T-helper 2 cell treated with Interferon-gamma antibody and Interleukin-4, amounts not matched to agents 5 μg/mL and 100 μg/mL, for 36 hours (primary cell): Measurements from ENCODE around the gene COL23A1.

ENCODE experiments used
- DNase-seq: peaks from one replicate; pipeline ENCODE4 v3.0.0; 2021; ENCODE audit warnings: low spot score
- H3K27ac Mint-ChIP-seq: one replicate; pipeline ENCODE4 v1.8.0; 2021; ENCODE audit warnings: mild to moderate bottlenecking, mixed read lengths
- H3K27me3 Mint-ChIP-seq: one replicate; pipeline ENCODE4 v1.8.0; 2021; ENCODE audit warnings: low read depth, mixed read lengths
- H3K36me3 Mint-ChIP-seq: one replicate; pipeline ENCODE4 v1.8.0; 2021; ENCODE audit warnings: low read depth, mixed read lengths
- H3K4me1 Mint-ChIP-seq: one replicate; pipeline ENCODE4 v1.8.0; 2021; ENCODE audit warnings: low read depth, mixed read lengths
- H3K4me3 Mint-ChIP-seq: one replicate; pipeline ENCODE4 v1.8.0; 2022; ENCODE audit warnings: mild to moderate bottlenecking, moderate library complexity, mixed read lengths
- H3K9me3 Mint-ChIP-seq: one replicate; pipeline ENCODE4 v1.8.0; 2021; ENCODE audit warnings: mixed read lengths

Gene COL23A1

GRCh38 chr5:178225174-178225573, 365.0 kb downstream of the COL23A1 start:
- H3K4me3 Mint-ChIP-seq: no peak overlapping the region
- no peak overlapping the region for H3K27ac Mint-ChIP-seq
- H3K27me3 Mint-ChIP-seq: no peaks in the 10 kb centered on the region
- peaks cover 17% of the 10 kb centered on the region for H3K4me1 Mint-ChIP-seq
- H3K36me3 Mint-ChIP-seq: peaks cover 59% of the 10 kb centered on the region
- no peak for DNase-seq
- no peaks in the 10 kb centered on the region for H3K9me3 Mint-ChIP-seq

DNA sequence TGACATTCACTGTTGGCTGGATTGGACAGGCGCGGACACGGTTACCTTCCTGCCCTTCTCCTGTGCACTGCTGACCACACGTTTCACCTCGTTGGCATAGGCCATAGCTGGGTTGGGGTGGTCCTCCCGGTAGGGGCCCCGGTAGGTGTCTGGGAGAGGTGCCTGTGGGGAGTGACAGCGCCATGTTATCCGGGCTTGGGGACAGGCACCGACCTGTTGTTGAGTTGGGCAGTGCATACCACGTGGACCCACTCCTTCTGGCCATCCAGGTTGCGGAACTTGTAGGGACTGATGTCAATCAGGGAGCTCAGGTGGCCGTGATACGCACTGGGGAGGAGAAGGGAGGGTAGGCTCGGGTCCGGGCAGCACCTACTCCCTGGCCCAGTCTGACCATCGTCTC, 365.8 kb downstream of the COL23A1 start:
- Mint-ChIP-seq H3K4me3 (no peak overlapping the region), H3K27me3 (no peaks in the 10 kb centered on the region), H3K9me3 (no peaks in the 10 kb centered on the region), H3K27ac (no peak overlapping the region), H3K36me3 (peaks cover 54% of the 10 kb centered on the region), H3K4me1 (peaks cover 17% of the 10 kb centered on the region)
- DNase-seq: no peak

GRCh38 chr5:178223828-178224335, 366.3 kb downstream of the COL23A1 start:
- no peaks in the 10 kb centered on the region for H3K27me3 Mint-ChIP-seq
- H3K4me3 Mint-ChIP-seq: no peak overlapping the region
- H3K27ac Mint-ChIP-seq: no peak overlapping the region
- H3K9me3 Mint-ChIP-seq: no peaks in the 10 kb centered on the region
- peaks cover 17% of the 10 kb centered on the region for H3K4me1 Mint-ChIP-seq
- no peak for DNase-seq
- peaks cover 54% of the 10 kb centered on the region for H3K36me3 Mint-ChIP-seq

- Mint-ChIP-seq H3K9me3 (no peaks in the 10 kb centered on the region), H3K27me3 (no peaks in the 10 kb centered on the region), H3K27ac (no peak overlapping the region), H3K4me1 (peaks cover 17% of the 10 kb centered on the region), H3K36me3 (peaks cover 55% of the 10 kb centered on the region), H3K4me3 (no peak overlapping the region)
- no peak for DNase-seq
Observed at GRCh38 chr5:178223196-178223773, 366.9 kb downstream of the COL23A1 start.

GRCh38 chr5:178222292-178222691, 367.9 kb downstream of the COL23A1 start:
- Mint-ChIP-seq H3K36me3 (peaks cover 47% of the 10 kb centered on the region), H3K27ac (no peak overlapping the region), H3K4me3 (no peak overlapping the region), H3K27me3 (no peaks in the 10 kb centered on the region), H3K4me1 (peaks cover 8% of the 10 kb centered on the region), H3K9me3 (no peaks in the 10 kb centered on the region)
- no peak for DNase-seq

DNA sequence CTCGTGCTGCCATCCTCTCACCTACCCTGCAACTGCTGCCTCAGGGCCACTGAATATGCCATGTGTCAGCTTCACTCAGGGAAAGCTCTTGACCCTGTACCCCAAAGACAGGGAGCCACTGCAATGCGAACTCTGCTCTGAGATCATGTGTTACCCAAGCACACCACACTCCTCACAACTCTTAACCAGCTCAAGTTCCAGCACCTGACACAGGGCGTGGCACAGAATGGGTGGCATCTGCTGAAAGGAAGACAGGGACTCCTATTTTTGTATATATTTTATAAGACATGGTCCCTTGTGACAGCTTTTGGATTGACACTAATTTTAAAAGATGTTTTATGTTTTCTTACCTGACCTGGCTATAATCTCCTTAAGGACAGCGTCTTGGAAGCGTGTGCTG, 368.3 kb downstream of the COL23A1 start:
- no peaks in the 10 kb centered on the region for H3K9me3 Mint-ChIP-seq
- H3K36me3 Mint-ChIP-seq: peaks cover 43% of the 10 kb centered on the region
- H3K4me1 Mint-ChIP-seq: peaks cover 6% of the 10 kb centered on the region
- DNase-seq: no peak
- H3K4me3 Mint-ChIP-seq: no peak overlapping the region
- peak overlapping the region; percentile 8 for H3K27ac Mint-ChIP-seq
- no peaks in the 10 kb centered on the region for H3K27me3 Mint-ChIP-seq

DNA sequence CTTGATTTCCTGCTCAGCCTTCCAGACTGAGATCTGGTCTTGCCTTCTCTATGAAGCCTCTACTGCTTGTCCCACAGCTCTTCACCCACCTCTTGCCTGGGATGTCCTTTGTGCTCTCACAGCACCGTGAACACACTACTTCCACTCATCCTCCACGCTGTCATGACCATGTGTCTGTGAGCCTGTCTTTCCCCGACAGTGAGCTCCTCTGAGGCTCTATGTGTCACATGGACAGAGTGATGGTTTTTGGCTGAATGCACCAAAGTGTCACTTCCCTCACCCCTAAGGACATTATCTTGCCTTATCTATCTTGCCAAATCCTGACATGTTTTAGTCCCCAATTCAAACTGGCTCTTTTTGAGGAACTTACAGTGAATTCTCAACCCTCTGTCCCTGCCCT, 368.9 kb downstream of the COL23A1 start:
- DNase-seq: no peak
- H3K4me3 Mint-ChIP-seq: no peak overlapping the region
- H3K4me1 Mint-ChIP-seq: peaks cover 7% of the 10 kb centered on the region
- no peaks in the 10 kb centered on the region for H3K9me3 Mint-ChIP-seq
- peaks cover 44% of the 10 kb centered on the region for H3K36me3 Mint-ChIP-seq
- no peaks in the 10 kb centered on the region for H3K27me3 Mint-ChIP-seq
- peak overlapping the region; percentile 8 for H3K27ac Mint-ChIP-seq

DNA sequence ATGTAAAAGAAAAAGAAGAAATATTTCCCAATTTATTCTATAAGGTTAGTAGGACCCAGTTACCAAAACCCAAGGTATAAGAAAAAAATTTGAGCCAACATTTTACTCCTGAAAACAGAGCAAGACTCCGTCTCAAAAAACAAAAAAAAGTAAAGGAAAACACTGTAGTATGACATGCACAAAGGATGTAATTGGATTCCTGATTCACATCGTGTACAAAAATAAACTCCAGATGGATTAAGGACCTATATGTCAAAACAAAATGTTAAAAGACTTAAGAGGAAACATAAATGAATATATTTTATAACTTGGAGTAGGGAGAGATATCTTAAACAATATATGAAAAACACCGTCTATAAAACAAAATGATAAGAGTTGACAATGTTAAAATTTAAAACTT, 371.4 kb downstream of the COL23A1 start:
- peaks cover 14% of the 10 kb centered on the region for H3K4me1 Mint-ChIP-seq
- no peaks in the 10 kb centered on the region for H3K27me3 Mint-ChIP-seq
- peaks cover 51% of the 10 kb centered on the region for H3K36me3 Mint-ChIP-seq
- no peak for DNase-seq
- no peak overlapping the region for H3K4me3 Mint-ChIP-seq
- no peaks in the 10 kb centered on the region for H3K9me3 Mint-ChIP-seq
- H3K27ac Mint-ChIP-seq: no peak overlapping the region

- H3K9me3 Mint-ChIP-seq: no peaks in the 10 kb centered on the region
- H3K36me3 Mint-ChIP-seq: peaks cover 56% of the 10 kb centered on the region
- peaks cover 14% of the 10 kb centered on the region for H3K4me1 Mint-ChIP-seq
- no peak overlapping the region for H3K27ac Mint-ChIP-seq
- H3K27me3 Mint-ChIP-seq: no peaks in the 10 kb centered on the region
- DNase-seq: no peak
- H3K4me3 Mint-ChIP-seq: no peak overlapping the region
Observed at GRCh38 chr5:178218237-178218776, 371.9 kb downstream of the COL23A1 start.

DNA sequence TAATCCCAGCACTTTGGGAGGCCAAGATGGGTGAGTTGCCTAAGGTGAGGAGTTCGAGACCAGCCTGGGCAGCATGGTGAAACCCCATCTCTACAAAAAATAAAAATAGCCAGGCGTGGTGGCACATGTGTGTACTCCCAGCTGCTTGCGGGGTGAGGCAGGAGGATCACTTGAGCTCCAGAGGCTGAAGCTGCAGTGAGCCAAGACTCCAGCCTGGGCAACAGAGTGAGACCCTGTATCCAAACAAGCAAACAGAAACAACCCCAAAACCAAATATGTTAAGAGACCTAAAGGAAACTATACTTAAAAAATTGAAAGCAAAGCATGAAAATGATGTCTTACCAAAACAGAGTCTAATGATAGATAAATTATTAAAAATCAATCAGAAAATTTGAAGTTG, 373.4 kb downstream of the COL23A1 start:
- Mint-ChIP-seq H3K36me3 (peaks cover 63% of the 10 kb centered on the region), H3K4me1 (peaks cover 14% of the 10 kb centered on the region)

GRCh38 chr5:178216088-178216534, 374.1 kb downstream of the COL23A1 start:
- Mint-ChIP-seq H3K27me3 (no peaks in the 10 kb centered on the region), H3K9me3 (no peaks in the 10 kb centered on the region), H3K4me3 (no peak overlapping the region), H3K36me3 (peaks cover 63% of the 10 kb centered on the region), H3K27ac (peak overlapping the region; percentile 60), H3K4me1 (peaks cover 8% of the 10 kb centered on the region)
- DNase-seq: no peak

More for the DNA sequence above, 373.4 kb downstream of the COL23A1 start:
- no peak for DNase-seq
- Mint-ChIP-seq H3K27me3 (no peaks in the 10 kb centered on the region), H3K4me3 (no peak overlapping the region), H3K27ac (no peak overlapping the region), H3K9me3 (no peaks in the 10 kb centered on the region)

GRCh38 chr5:178215280-178216002, 374.8 kb downstream of the COL23A1 start:
- no peak for DNase-seq
- H3K9me3 Mint-ChIP-seq: no peaks in the 10 kb centered on the region
- H3K27ac Mint-ChIP-seq: no peak overlapping the region
- H3K27me3 Mint-ChIP-seq: no peaks in the 10 kb centered on the region
- peaks cover 7% of the 10 kb centered on the region for H3K4me1 Mint-ChIP-seq
- peaks cover 61% of the 10 kb centered on the region for H3K36me3 Mint-ChIP-seq
- H3K4me3 Mint-ChIP-seq: no peak overlapping the region

- H3K4me1 Mint-ChIP-seq: peaks cover 10% of the 10 kb centered on the region
- H3K4me3 Mint-ChIP-seq: no peak overlapping the region
- H3K27me3 Mint-ChIP-seq: no peaks in the 10 kb centered on the region
- no peak for DNase-seq
- no peaks in the 10 kb centered on the region for H3K9me3 Mint-ChIP-seq
- H3K36me3 Mint-ChIP-seq: peaks cover 69% of the 10 kb centered on the region
- H3K27ac Mint-ChIP-seq: no peak overlapping the region
Observed at GRCh38 chr5:178214160-178214803, 375.9 kb downstream of the COL23A1 start.

DNA sequence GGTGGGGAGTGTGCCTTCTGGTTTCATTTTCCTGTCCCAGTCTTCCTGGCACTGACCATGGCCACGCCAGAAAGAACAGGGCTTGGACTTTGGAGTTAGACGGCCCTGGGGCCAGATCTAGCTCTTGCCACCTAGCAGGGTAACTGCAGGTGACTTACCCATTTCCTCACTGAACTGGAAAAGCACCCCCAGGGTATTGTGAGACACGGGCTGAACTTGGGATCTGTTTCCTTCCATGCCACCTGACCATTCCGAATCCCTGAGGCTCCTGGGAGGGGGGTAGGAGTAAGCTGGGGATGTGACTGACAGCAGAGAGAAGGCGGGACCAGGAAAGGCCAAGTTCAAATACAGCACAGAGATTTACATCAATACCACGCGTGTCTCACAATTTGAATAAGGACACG, 376.4 kb downstream of the COL23A1 start:
- H3K27ac Mint-ChIP-seq: peak overlapping the region; percentile 27
- no peaks in the 10 kb centered on the region for H3K9me3 Mint-ChIP-seq
- H3K27me3 Mint-ChIP-seq: no peaks in the 10 kb centered on the region
- no peak overlapping the region for H3K4me3 Mint-ChIP-seq
- H3K4me1 Mint-ChIP-seq: peaks cover 12% of the 10 kb centered on the region
- peaks cover 70% of the 10 kb centered on the region for H3K36me3 Mint-ChIP-seq
- DNase-seq: no peak
